ENCODE results near the gene SPAG4. TPM values are rescaled to one million over a fixed set of nuclear protein-coding genes. Genes with fewer than 3 reads are reported as not detected.
A peak's percentile ranks its signal among the peaks of the same experiment; 100 is the strongest.

SPAG4 gene
- total RNA-seq, 1 donor from 2014 or later = 1.9 TPM

GRCh38 chr20:35602851-35603495 is 12.7 kb upstream of the SPAG4 start:
- no peak for DNase-seq (ENCODE audit: extremely low spot score, unreplicated experiment)
- Mint-ChIP-seq H3K4me1 (ENCODE audit: unreplicated experiment) (peaks cover 10% of the 10 kb centered on the region), H3K9me3 (ENCODE audit: unreplicated experiment) (no peaks in the 10 kb centered on the region), H3K36me3 (ENCODE audit: unreplicated experiment) (no peaks in the 10 kb centered on the region), H3K27me3 (ENCODE audit: unreplicated experiment) (peaks cover 5% of the 10 kb centered on the region), H3K4me3 (ENCODE audit: unreplicated experiment) (peak overlapping the region; percentile 21), H3K27ac (ENCODE audit: unreplicated experiment) (no peak overlapping the region)
- TF ChIP-seq CTCF (IDR thresholded peaks at IDR 0.05) = no peak

GRCh38 chr20:35603695-35604448 is 11.8 kb upstream of the SPAG4 start:
- no peaks in the 10 kb centered on the region for H3K9me3 Mint-ChIP-seq (ENCODE audit: unreplicated experiment)
- no peak overlapping the region for H3K4me3 Mint-ChIP-seq (ENCODE audit: unreplicated experiment)
- H3K27ac Mint-ChIP-seq (ENCODE audit: unreplicated experiment) = no peak overlapping the region
- H3K36me3 Mint-ChIP-seq (ENCODE audit: unreplicated experiment) = no peaks in the 10 kb centered on the region
- peaks cover 10% of the 10 kb centered on the region for H3K4me1 Mint-ChIP-seq (ENCODE audit: unreplicated experiment)
- peaks cover 5% of the 10 kb centered on the region for H3K27me3 Mint-ChIP-seq (ENCODE audit: unreplicated experiment)
- DNase-seq (ENCODE audit: extremely low spot score, unreplicated experiment) = no peak
- TF ChIP-seq CTCF (IDR thresholded peaks at IDR 0.05) = no peak

GRCh38 chr20:35604449-35604747 is 11.2 kb upstream of the SPAG4 start:
- no peak for DNase-seq (ENCODE audit: extremely low spot score, unreplicated experiment)
- H3K27me3 Mint-ChIP-seq (ENCODE audit: unreplicated experiment) = peaks cover 2% of the 10 kb centered on the region

GRCh38 chr20:35606127-35606526 is 9.5 kb upstream of the SPAG4 start:
- no peak for TF ChIP-seq CTCF (IDR thresholded peaks at IDR 0.05)
- no peak for DNase-seq (ENCODE audit: extremely low spot score, unreplicated experiment)
- Mint-ChIP-seq H3K27ac (ENCODE audit: unreplicated experiment) (no peak overlapping the region), H3K36me3 (ENCODE audit: unreplicated experiment) (no peaks in the 10 kb centered on the region), H3K9me3 (ENCODE audit: unreplicated experiment) (no peaks in the 10 kb centered on the region), H3K27me3 (ENCODE audit: unreplicated experiment) (no peaks in the 10 kb centered on the region), H3K4me1 (ENCODE audit: unreplicated experiment) (peaks cover 4% of the 10 kb centered on the region), H3K4me3 (ENCODE audit: unreplicated experiment) (no peak overlapping the region)

More at GRCh38 chr20:35604449-35604747, 11.2 kb upstream of the SPAG4 start:
- TF ChIP-seq CTCF (IDR thresholded peaks at IDR 0.05) = peak; percentile 24
- no peak overlapping the region for H3K4me3 Mint-ChIP-seq (ENCODE audit: unreplicated experiment)
- no peaks in the 10 kb centered on the region for H3K9me3 Mint-ChIP-seq (ENCODE audit: unreplicated experiment)
- H3K27ac Mint-ChIP-seq (ENCODE audit: unreplicated experiment) = no peak overlapping the region
- H3K36me3 Mint-ChIP-seq (ENCODE audit: unreplicated experiment) = no peaks in the 10 kb centered on the region
- peaks cover 10% of the 10 kb centered on the region for H3K4me1 Mint-ChIP-seq (ENCODE audit: unreplicated experiment)

GRCh38 chr20:35607003-35607735 is 8.5 kb upstream of the SPAG4 start:
- Mint-ChIP-seq H3K27ac (ENCODE audit: unreplicated experiment) (no peak overlapping the region), H3K27me3 (ENCODE audit: unreplicated experiment) (no peaks in the 10 kb centered on the region), H3K9me3 (ENCODE audit: unreplicated experiment) (no peaks in the 10 kb centered on the region), H3K4me3 (ENCODE audit: unreplicated experiment) (no peak overlapping the region), H3K4me1 (ENCODE audit: unreplicated experiment) (no peaks in the 10 kb centered on the region), H3K36me3 (ENCODE audit: unreplicated experiment) (no peaks in the 10 kb centered on the region)
- TF ChIP-seq CTCF (IDR thresholded peaks at IDR 0.05) = no peak
- DNase-seq (ENCODE audit: extremely low spot score, unreplicated experiment) = no peak

Data from osteocyte (in vitro differentiated cells).